HG03575 (cell line): Measurements from ENCODE around the gene SLC27A1.
"Not testable (repeated sequence)": the region's sequence is repeated elsewhere in the genome, so short reads cannot be mapped to it uniquely, and the experiment has no call there.

Experiments
- ATAC-seq: cut with Tn5 transposase; IDR thresholded peaks from one replicate; pipeline ENCODE4 v1.9.1; 2021; ENCODE audit not compliant: unreplicated experiment, insufficient number of reproducible peaks, low FRiP score; ENCODE audit errors: extremely low read depth

SLC27A1 gene

DNA sequence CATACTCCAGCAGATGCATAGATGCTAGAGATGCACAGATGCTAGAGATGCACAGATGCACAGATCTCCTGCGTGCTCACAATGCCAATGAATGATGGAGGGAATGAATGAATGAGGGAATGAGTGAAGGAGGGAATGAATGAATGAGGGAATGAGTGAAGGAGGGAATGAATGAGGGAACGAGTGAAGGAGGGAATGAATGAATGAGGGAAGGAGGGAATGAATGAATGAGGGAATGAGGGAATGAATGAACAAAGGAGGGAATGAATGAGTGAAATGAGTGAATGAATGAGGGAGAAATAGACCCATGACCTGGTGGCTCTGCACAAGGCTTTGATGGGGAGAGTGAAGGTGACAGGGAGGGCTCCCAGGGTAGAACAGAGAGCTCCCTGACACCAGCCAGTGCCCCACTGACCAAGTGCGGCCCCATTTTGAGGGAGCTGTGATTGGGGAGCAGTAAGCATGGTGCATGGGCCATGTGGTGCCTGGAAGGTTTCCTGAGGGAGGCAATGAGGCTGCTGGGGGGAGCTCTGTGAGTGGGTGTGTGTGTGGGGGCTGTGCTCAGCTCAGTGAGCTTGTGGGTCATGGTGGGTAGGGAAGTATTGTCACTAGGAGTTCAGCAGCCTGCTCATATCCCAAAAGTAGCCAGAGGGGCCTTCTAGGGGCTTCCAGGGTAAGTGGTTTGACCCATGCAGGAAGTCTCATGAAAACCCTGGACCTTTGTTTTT lies 12.7 kb downstream of the SLC27A1 start:
- no peak for ATAC-seq

- no peak for ATAC-seq
Measured at GRCh38 chr19:17483605-17484002, 13.3 kb downstream of the SLC27A1 start.

DNA sequence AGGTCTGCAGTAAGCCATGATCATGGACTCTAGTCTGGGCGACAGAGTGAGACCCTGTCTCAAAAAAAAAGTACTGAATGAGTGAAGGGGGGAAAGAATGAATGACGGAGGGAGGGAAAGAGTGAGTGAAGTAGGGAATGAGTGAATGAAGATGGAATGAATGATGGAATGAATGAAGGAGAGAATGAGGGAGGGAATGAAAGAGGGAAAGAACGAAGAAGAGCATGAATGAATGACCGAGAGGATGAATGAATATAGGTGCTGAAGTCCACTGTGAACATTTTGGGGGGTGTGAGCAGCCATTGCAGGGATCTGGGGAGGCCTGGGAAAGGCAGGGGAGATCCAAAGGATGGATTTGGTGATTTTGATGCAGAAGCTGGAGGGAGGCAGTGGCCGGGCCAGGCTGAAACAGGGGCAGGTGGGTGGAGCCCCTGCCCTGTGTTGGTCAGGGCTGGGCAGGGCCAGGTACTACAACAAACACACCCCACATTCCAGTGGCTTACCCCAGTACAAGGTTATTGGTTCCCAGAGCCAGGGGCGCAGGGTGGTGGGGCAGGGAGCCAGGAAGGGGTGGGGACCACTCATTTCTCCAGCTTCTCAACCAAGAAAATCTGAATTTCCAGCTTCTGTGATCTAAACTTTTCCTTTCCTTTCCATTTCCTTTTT lies 14.3 kb downstream of the SLC27A1 start:
- ATAC-seq, result no peak

- no peak for ATAC-seq
Measured at GRCh38 chr19:17486545-17487240, 16.4 kb downstream of the SLC27A1 start.

DNA sequence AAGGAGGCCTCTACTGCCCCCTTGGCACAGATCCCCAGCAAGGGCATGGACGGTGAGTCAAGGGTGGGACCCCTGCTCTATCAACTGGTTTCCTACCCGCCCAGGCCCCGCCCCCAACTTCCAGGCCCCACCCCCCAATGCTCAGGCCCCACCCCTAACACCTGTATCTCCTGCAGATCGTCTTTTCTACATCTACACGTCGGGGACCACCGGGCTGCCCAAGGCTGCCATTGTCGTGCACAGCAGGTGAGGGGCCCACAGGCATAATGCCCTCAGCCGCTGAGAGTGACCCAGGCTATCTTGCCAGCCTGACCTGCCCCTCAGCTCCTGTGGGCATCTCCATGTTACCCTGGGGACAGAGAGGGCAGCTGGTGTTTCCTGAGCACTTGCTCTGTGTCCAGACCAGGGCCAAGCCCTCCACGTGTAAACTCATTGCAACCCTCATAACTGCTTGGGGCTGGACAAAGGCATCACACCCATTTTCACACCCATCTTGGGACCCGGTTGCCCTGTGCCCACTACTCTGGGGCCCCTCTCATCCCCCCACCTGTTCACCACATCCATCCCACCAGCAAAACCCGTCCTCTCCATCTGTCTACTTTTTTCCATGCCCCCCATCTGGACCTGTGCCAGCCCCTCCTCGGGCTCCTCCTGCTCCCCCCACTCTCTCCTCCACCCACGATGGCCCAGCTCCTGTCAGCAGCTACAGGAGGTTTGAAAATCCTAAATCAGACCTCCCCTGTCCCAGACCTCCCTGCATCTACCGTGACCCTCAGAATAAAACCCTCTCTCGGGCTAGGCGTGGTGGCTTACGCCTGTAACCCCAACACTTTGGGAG lies 17.2 kb downstream of the SLC27A1 start:
- no peak for ATAC-seq

DNA sequence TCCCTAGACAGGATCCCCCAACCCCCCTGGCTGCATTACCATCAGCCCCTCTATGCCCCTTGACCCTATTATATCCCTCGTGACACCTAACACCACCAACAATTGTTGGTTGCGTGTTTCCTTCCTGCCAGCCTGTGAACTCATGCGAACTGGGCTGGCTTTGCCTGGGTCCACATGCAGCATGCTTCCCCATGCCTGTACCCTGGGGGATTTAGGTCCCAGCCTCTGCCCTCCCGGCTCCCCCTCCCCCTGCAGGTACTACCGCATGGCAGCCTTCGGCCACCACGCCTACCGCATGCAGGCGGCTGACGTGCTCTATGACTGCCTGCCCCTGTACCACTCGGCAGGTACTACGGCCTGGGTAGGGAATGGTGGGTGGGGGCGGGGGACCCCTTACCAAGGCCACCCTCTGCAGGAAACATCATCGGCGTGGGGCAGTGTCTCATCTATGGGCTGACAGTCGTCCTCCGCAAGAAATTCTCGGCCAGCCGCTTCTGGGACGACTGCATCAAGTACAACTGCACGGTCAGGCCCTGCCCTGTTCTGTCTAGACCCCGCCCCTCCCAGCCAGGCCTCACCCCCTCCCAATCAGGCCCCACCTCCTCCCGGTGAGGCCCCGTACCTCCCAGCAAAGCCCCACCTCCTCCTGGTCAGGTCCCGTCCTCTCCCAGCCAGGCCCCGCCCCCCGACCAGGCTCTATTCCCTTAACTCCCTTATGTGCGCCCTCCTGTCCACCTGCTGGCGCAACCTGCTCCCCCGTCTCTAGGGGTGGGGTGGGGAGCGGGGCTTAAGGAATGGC lies 18.5 kb downstream of the SLC27A1 start:
- no peak for ATAC-seq

GRCh38 chr19:17489392-17490030 lies 19.2 kb downstream of the SLC27A1 start:
- no peak for ATAC-seq

DNA sequence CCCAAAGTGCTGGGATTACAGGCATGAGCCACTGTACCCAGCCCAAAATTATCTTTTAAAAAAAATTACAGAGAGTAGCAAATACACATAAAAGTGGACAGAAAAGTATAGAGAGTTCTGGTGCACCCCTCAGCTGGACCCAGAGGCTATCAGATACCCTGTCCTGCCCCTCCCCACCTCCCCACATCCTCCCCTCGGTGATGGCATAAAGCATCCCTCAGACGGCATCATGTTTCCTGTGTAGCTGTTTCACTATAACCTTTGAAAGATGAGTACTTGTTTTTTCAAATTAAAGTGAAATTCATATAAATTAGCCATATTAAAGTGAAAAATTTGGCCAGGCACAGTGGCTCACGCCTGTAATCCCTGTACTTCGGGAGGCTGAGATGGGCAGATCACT lies 20.1 kb downstream of the SLC27A1 start:
- no peak for ATAC-seq

GRCh38 chr19:17491287-17491686 lies 21.0 kb downstream of the SLC27A1 start:
- ATAC-seq, result no peak

GRCh38 chr19:17495639-17496296 lies 25.4 kb downstream of the SLC27A1 start:
- ATAC-seq, result no peak

GRCh38 chr19:17496337-17496997 lies 26.1 kb downstream of the SLC27A1 start:
- no peak for ATAC-seq

- no peak for ATAC-seq
Measured at GRCh38 chr19:17497149-17497798, 26.9 kb downstream of the SLC27A1 start.

DNA sequence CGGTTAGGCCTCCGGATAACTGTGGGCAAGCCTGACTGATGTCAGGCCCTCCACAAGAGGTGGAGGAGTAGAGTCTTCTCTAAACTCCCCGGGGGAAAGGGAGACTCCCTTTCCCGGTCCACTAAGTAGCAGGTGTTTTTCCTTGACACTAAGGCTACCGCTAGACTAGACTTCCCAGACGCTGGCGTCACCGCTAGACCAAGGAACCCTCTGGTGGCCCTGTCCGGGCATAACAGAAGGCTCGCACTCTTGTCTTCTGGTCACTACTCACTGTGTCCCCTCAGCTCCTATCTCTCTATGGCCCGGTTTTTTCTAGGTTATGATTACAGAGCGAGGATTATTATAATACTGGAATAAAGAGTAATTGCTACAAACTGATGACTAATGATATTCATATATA lies 28.7 kb downstream of the SLC27A1 start:
- ATAC-seq, result not testable (repeated sequence)

- no peak for ATAC-seq
Measured at GRCh38 chr19:17499648-17500446, 29.5 kb downstream of the SLC27A1 start.

DNA sequence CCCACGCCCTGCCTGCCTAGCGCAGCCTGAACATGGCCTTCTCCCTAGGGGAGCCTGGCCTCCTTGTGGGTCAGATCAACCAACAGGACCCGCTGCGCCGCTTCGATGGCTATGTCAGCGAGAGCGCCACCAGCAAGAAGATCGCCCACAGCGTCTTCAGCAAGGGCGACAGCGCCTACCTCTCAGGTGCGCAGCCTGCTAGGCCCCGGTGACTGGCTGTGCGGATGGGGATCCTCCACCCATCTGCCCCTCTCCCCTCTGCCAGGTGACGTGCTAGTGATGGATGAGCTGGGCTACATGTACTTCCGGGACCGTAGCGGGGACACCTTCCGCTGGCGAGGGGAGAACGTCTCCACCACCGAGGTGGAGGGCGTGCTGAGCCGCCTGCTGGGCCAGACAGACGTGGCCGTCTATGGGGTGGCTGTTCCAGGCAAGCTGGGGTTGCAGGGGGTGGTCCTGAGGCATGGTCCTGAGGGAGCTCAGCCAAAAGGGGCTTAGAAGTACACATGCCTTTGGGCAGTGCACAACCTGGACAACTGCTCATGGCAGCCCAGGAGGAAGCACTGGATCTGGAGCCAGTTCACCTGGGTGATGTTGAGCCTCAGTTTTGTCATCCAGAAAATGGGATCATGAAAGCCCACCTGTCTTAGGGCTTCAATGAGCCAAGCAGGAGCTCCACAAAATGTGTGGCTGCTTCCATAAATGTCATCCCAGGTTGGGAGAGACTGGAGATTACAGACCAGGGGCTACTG lies 30.3 kb downstream of the SLC27A1 start:
- no peak for ATAC-seq
